HT1080 (cell line): ENCODE measurements around the gene AGTR1. TPM values are rescaled to one million over a fixed set of nuclear protein-coding genes. Genes with fewer than 3 reads are reported as not detected.

Experiments
- DNase-seq: peaks from one replicate; pipeline ENCODE4 v3.0.0-alpha.2; 2015; ENCODE audit warnings: low read depth
- total RNA-seq: library from RNA; depleted of rRNA; stranded (reverse); fragments of >200 nt; shearing (Covaris generic); gene quantifications from 2 replicates; pipeline ENCODE4 v1.2.3, GENCODE V29; 2014

The AGTR1 gene
- total RNA-seq, 1 experiment from 2014 or later: not detected

- DNase-seq: no peak
Observed at GRCh38 chr3:148717885-148718561, 20.3 kb downstream of the AGTR1 start.

- peak; percentile 25 for DNase-seq
Observed at GRCh38 chr3:148718982-148719862, 21.5 kb downstream of the AGTR1 start.

- DNase-seq: no peak
Observed at GRCh38 chr3:148720873-148721272, 23.2 kb downstream of the AGTR1 start.

DNA sequence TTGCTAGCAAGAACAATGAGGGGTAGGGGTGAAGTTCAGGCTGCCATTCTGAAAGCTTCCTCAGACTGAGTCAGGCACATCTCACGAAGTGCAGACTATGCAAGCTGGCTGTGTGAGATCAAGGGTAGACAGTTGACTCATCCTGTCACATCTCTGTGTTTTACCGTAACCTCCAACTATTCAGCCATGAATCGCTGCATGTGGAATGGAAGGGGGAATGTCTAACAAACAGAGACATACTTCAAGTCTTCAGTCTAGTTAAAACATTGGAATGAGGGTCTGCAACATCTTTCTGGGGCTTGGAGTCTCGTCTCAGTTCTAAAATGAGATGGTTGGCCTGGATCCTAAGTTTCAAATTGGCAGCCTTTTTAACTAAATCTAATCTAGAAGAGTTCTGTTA, 25.9 kb downstream of the AGTR1 start:
- DNase-seq: peak; percentile 85

GRCh38 chr3:148727231-148727630, 29.5 kb downstream of the AGTR1 start:
- peak; percentile 40 for DNase-seq

DNA sequence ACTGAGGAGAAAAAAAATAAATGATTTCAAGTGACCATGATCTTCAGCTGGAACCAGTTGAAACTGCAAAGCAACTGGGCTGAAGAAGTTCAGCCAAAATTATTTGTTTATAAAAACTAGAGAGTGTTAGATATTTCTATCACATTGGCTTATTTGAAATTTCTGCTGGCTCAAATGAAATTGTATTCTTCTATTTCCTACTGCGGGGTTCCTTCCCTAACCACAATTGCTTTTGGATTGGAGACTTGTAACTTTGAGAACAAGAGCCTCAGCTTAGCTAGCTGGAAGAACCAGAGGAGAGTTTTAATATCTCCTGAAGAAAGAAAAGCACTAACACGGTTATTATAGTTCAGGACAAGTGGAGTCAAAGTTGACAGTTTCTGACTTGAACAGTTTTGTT, 31.1 kb downstream of the AGTR1 start:
- DNase-seq: no peak

- no peak for DNase-seq
Observed at GRCh38 chr3:148729476-148730055, 31.9 kb downstream of the AGTR1 start.

DNA sequence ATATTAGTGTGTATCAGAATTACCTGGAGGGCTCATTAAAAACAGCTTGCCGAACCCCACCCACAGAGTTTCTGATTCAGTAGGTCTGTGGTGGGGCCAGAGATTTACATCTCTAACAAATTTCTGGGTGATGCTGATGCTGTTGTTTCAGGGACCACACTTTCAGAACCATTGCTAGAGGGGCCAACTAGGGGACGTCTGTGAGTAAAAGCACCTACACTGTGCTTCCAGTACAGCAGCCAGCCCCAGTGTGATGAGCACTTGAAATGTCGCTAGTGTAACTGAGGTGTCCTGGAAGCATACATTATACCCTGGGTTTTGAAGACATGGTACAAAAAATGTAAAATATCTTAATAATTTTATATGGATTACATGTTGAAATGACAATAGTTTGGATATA, 33.0 kb downstream of the AGTR1 start:
- DNase-seq: no peak

- no peak for DNase-seq
Observed at GRCh38 chr3:148735597-148735996, 37.9 kb downstream of the AGTR1 start.

GRCh38 chr3:148736086-148736485, 38.4 kb downstream of the AGTR1 start:
- no peak for DNase-seq

DNA sequence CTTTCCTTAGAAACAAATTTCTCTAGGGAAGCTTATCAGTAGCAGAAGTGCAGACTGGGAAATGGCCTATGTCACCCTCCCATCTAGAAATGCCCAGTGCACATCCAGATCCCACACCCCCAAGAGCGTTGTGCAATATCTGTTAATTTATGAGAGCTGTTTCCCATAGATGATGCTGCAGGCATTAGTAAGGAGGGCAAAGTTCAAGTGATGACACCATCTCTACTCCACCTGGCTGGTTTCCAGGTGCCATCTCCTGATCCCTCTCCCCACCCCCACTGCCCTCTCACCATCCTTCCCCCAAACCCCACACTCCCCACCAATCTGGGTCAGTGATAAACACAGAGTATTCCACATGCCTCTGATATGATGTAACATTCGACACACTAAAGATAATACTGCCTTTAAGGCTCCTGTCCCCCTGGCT, 39.4 kb downstream of the AGTR1 start:
- DNase-seq: no peak

GRCh38 chr3:148739720-148740119, 42.0 kb downstream of the AGTR1 start:
- no peak for DNase-seq

DNA sequence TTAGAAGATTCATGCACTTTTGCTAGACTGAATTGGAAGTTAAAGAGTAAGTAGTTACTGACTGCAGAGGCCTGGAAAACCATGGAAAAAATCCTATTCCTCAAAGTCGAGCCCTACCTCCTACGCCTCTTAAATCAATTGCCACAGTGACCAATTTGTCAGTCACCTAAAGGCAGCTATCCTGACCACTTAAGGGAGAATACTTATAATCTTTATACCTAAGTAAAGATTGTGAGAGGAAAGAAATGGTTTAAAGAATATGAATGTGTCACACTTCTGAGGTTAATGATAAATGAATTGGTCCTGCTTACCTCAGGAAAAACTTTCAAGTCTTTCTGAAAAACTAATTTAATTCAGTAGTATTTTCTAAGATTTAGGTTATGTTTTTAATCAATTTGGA, 42.6 kb downstream of the AGTR1 start:
- DNase-seq: no peak

DNA sequence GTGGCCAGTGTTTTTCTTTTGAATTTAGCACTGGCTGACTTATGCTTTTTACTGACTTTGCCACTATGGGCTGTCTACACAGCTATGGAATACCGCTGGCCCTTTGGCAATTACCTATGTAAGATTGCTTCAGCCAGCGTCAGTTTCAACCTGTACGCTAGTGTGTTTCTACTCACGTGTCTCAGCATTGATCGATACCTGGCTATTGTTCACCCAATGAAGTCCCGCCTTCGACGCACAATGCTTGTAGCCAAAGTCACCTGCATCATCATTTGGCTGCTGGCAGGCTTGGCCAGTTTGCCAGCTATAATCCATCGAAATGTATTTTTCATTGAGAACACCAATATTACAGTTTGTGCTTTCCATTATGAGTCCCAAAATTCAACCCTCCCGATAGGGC, 43.5 kb downstream of the AGTR1 start:
- no peak for DNase-seq

DNA sequence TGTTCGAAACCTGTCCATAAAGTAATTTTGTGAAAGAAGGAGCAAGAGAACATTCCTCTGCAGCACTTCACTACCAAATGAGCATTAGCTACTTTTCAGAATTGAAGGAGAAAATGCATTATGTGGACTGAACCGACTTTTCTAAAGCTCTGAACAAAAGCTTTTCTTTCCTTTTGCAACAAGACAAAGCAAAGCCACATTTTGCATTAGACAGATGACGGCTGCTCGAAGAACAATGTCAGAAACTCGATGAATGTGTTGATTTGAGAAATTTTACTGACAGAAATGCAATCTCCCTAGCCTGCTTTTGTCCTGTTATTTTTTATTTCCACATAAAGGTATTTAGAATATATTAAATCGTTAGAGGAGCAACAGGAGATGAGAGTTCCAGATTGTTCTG, 44.4 kb downstream of the AGTR1 start:
- no peak for DNase-seq

DNA sequence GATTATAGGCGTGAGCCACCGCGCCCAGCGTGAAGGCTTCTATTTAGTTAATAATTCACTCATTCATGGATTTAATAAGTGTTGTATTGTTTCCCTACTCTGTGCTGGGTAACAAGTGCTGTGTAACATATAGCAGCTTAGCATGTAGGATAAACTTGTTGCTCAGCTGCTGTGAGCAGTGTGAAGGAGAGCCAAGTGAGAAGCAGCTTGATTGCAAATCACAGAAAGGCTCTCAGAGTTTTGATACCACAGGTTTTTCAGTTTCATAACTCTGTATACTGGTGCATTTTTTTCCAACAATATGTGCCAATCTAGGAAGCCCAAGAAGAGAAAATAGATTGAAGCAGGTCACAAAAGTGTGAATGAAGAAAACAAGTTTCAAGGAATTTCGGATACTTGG, 48.4 kb downstream of the AGTR1 start:
- no peak for DNase-seq

DNA sequence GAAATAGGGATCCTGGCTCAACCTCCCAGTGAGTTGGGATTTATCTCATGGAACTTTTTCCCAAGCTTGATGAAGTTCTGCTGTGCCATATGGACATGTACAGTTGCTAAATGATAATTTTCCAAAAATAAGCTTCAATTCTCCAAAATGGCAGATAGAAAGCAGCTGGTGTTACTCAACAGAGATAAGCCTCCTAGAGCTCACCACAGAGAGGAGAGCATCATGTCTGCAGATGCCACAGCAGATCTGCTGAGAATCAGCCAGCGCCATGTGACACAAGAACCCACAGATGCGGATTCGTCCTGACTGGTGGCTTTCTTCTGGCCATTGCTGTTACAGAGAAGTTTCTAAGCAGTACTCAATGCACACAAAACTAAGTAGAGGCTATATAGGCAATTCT, 50.6 kb downstream of the AGTR1 start:
- DNase-seq: no peak

- DNase-seq: peak; percentile 13
Observed at GRCh38 chr3:148750296-148750695, 52.6 kb downstream of the AGTR1 start.

- no peak for DNase-seq
Observed at GRCh38 chr3:148751461-148751860, 53.8 kb downstream of the AGTR1 start.

GRCh38 chr3:148753385-148753784, 55.7 kb downstream of the AGTR1 start:
- peak; percentile 28 for DNase-seq

DNA sequence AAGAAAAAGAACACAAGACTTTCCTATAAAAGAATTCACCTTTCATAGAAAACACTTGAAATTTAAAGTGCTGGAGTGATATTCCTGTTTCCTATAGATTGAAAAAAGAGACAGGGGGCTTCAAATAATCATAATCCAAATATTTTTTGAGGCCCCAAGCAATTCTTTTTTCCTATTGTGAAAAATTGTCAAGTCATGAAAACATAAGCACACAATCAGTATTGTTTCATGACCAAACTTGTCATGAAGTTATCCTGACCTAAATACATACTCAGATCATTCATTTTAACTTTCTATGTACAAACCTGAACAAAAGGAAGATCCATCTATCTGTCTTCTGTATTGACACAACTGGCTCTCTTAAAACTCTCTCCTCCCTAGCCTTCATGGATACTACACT, 57.9 kb downstream of the AGTR1 start:
- DNase-seq: no peak

DNA sequence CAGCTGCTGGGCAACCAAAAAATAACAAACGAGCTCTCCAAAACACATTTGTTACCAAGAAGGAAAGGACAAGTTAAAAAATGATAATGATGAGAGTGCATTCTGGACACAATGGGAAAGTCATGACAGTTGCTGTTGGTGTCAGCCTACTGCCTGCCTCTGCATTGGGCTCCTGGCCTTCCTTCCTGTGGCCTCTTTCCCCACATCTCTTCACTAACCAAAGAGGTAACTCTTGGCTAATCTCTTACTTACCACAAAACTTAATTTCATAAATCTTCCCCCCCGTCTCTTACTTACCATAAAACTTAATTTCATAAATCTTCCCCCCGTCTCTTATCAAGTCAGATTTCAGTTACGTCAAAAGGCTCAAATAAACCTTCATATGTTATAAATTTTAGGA, 58.6 kb downstream of the AGTR1 start:
- DNase-seq: no peak
